Trophoblast cell (in vitro differentiated cells and primary cell): ENCODE results near the gene PAK5.

Experiments used
- DNase-seq, 2 donors: peaks; one replicate each; pipeline ENCODE4 v3.0.0-alpha.2; 2016
- H2AFZ ChIP-seq: 2 replicates; pipeline ENCODE4 v1.6.1; 2013; ENCODE audit warnings: low read length, moderate library complexity, mild to moderate bottlenecking; ENCODE audit not compliant: insufficient read depth, poor library complexity
- H2AK5ac ChIP-seq: 2 replicates; pipeline ENCODE4 v1.6.1; 2013; ENCODE audit warnings: mild to moderate bottlenecking, low read length
- H2BK120ac ChIP-seq: 2 replicates; pipeline ENCODE4 v1.6.1; 2013; ENCODE audit warnings: low read length, mild to moderate bottlenecking, moderate library complexity; ENCODE audit not compliant: insufficient read depth, poor library complexity
- H2BK12ac ChIP-seq: 2 replicates; pipeline ENCODE4 v1.6.1; 2013; ENCODE audit warnings: mild to moderate bottlenecking, low read length, moderate library complexity
- H2BK5ac ChIP-seq: 2 replicates; pipeline ENCODE4 v1.6.1; 2013; ENCODE audit warnings: low read length, low read depth, moderate library complexity, mild to moderate bottlenecking; ENCODE audit not compliant: poor library complexity
- H3K14ac ChIP-seq: 2 replicates; pipeline ENCODE4 v1.6.1; 2013; ENCODE audit warnings: mild to moderate bottlenecking, low read length
- H3K18ac ChIP-seq: 2 replicates; pipeline ENCODE4 v1.6.1; 2013; ENCODE audit warnings: mild to moderate bottlenecking, low read length
- H3K23ac ChIP-seq: 2 replicates; pipeline ENCODE4 v1.6.1; 2013; ENCODE audit warnings: low read length
- H3K27ac ChIP-seq: 2 replicates; pipeline ENCODE4 v1.5.1; 2013; ENCODE audit warnings: low read depth, mild to moderate bottlenecking, inconsistent platforms, low read length, moderate library complexity
- H3K27me3 ChIP-seq: 2 replicates; pipeline ENCODE4 v1.6.1; 2013; ENCODE audit warnings: inconsistent platforms, mild to moderate bottlenecking, low read length, moderate library complexity; ENCODE audit not compliant: insufficient read depth
- H3K36me3 ChIP-seq, 2 experiments: 1 replicate in 1 of 2; 2 replicates in 1 of 2; pipeline ENCODE4 v1.6.1; 2013; ENCODE audit warnings: low read length in 2 of 2, mild to moderate bottlenecking in 2 of 2, moderate library complexity in 1 of 2; ENCODE audit not compliant: insufficient read depth in 2 of 2, control insufficient read depth in 1 of 2
- H3K4ac ChIP-seq: 2 replicates; pipeline ENCODE4 v1.6.1; 2013; ENCODE audit warnings: low read depth, mild to moderate bottlenecking, low read length, moderate library complexity
- H3K4me1 ChIP-seq, 2 experiments: 1 replicate in 1 of 2; 2 replicates in 1 of 2; pipeline ENCODE4 v1.6.1; 2013; ENCODE audit warnings: low read length in 2 of 2, mild to moderate bottlenecking in 2 of 2, moderate library complexity in 1 of 2; ENCODE audit not compliant: insufficient read depth in 2 of 2, control insufficient read depth in 1 of 2
- H3K4me2 ChIP-seq: 2 replicates; pipeline ENCODE4 v1.6.1; 2013; ENCODE audit warnings: inconsistent platforms, mild to moderate bottlenecking, low read length, moderate library complexity
- H3K4me3 ChIP-seq: 2 replicates; pipeline ENCODE4 v1.5.1; 2013; ENCODE audit warnings: mild to moderate bottlenecking, low read depth, low read length, inconsistent platforms
- H3K79me1 ChIP-seq: one replicate; pipeline ENCODE4 v1.6.1; 2013; ENCODE audit warnings: low read length
- H3K79me2 ChIP-seq: 2 replicates; pipeline ENCODE4 v1.6.1; 2013; ENCODE audit warnings: low read length, mild to moderate bottlenecking; ENCODE audit not compliant: control insufficient read depth, insufficient read depth, poor library complexity
- H3K9ac ChIP-seq: 2 replicates; pipeline ENCODE4 v1.6.1; 2013; ENCODE audit warnings: mild to moderate bottlenecking, low read length
- H3K9me3 ChIP-seq: 2 replicates; pipeline ENCODE4 v1.6.1; 2013; ENCODE audit warnings: low read depth, mild to moderate bottlenecking, control low read depth, inconsistent platforms, low read length; ENCODE audit not compliant: insufficient read depth
- H4K12ac ChIP-seq: 2 replicates; pipeline ENCODE4 v1.6.1; 2013; ENCODE audit warnings: low read depth, mild to moderate bottlenecking, low read length, moderate library complexity
- H4K8ac ChIP-seq: 2 replicates; pipeline ENCODE4 v1.6.1; 2013; ENCODE audit warnings: low read depth, mild to moderate bottlenecking, low read length, moderate library complexity
- H4K91ac ChIP-seq: one replicate; pipeline ENCODE4 v1.6.1; 2013; ENCODE audit warnings: low read depth, mild to moderate bottlenecking, low read length, moderate library complexity
- WGBS: extraction: QIAGEN DNeasy Blood & Tissue Kit; methylation state at CpG from one replicate; pipeline ENCODE4 v1.1.7; 2013; ENCODE audit warnings: missing lambda C conversion rate; ENCODE audit not compliant: insufficient read length, insufficient coverage; ENCODE audit errors: extremely low coverage; 5-methylcytosine and 5-hydroxymethylcytosine counted together

The PAK5 gene

GRCh38 chr20:9635750-9636149 lies 203.1 kb downstream of the PAK5 start:
- Histone ChIP-seq H2BK5ac (no peak overlapping the region), H3K23ac (no peak overlapping the region), H4K8ac (no peak overlapping the region), H3K18ac (no peak overlapping the region), H3K27me3 (no peaks in the 10 kb centered on the region), H3K14ac (no peak overlapping the region), H4K12ac (no peak overlapping the region), H2BK120ac (no peak overlapping the region), H3K79me2 (no peaks in the 10 kb centered on the region), H2AFZ (no peak overlapping the region), H3K9me3 (no peaks in the 10 kb centered on the region), H3K36me3 (no peaks in the 10 kb centered on the region), H3K79me1 (no peaks in the 10 kb centered on the region), H3K4me2 (no peak overlapping the region), H3K27ac (no peak overlapping the region), H4K91ac (no peak overlapping the region), H3K9ac (no peak overlapping the region), H2BK12ac (no peak overlapping the region), H2AK5ac (no peak overlapping the region), H3K4ac (no peak overlapping the region), H3K4me1 (no peaks in the 10 kb centered on the region), H3K4me3 (no peak overlapping the region)
- DNase-seq: no peak
- no CpG with 5 or more reads among the region's 1 CpG for WGBS

GRCh38 chr20:9634327-9634726 lies 204.5 kb downstream of the PAK5 start:
- no peaks in the 10 kb centered on the region for H3K36me3 ChIP-seq
- no peak overlapping the region for H3K4me2 ChIP-seq
- H3K27me3 ChIP-seq: no peaks in the 10 kb centered on the region
- no peak overlapping the region for H2AFZ ChIP-seq
- H3K9ac ChIP-seq: no peak overlapping the region
- H3K4ac ChIP-seq: no peak overlapping the region
- H3K79me2 ChIP-seq: no peaks in the 10 kb centered on the region
- no peaks in the 10 kb centered on the region for H3K9me3 ChIP-seq
- H4K8ac ChIP-seq: no peak overlapping the region
- no peak overlapping the region for H4K12ac ChIP-seq
- no peaks in the 10 kb centered on the region for H3K4me1 ChIP-seq
- no peak for DNase-seq
- no peak overlapping the region for H2BK120ac ChIP-seq
- H3K14ac ChIP-seq: no peak overlapping the region
- H3K4me3 ChIP-seq: no peak overlapping the region
- no peak overlapping the region for H2BK5ac ChIP-seq
- H3K23ac ChIP-seq: no peak overlapping the region
- no peaks in the 10 kb centered on the region for H3K79me1 ChIP-seq
- H2AK5ac ChIP-seq: no peak overlapping the region
- no peak overlapping the region for H3K27ac ChIP-seq
- no peak overlapping the region for H4K91ac ChIP-seq
- no peak overlapping the region for H3K18ac ChIP-seq
- no peak overlapping the region for H2BK12ac ChIP-seq

- H3K18ac ChIP-seq: no peak overlapping the region
- WGBS: no CpG with 5 or more reads among the region's 1 CpG
- H3K14ac ChIP-seq: no peak overlapping the region
- H2BK12ac ChIP-seq: no peak overlapping the region
- H2BK5ac ChIP-seq: no peak overlapping the region
- no peak overlapping the region for H4K8ac ChIP-seq
- no peak overlapping the region for H3K4me2 ChIP-seq
- no peaks in the 10 kb centered on the region for H3K79me1 ChIP-seq
- H2AK5ac ChIP-seq: no peak overlapping the region
- H3K4me3 ChIP-seq: no peak overlapping the region
- no peaks in the 10 kb centered on the region for H3K4me1 ChIP-seq
- H3K79me2 ChIP-seq: no peaks in the 10 kb centered on the region
- no peak overlapping the region for H3K23ac ChIP-seq
- H4K91ac ChIP-seq: no peak overlapping the region
- no peaks in the 10 kb centered on the region for H3K27me3 ChIP-seq
- H3K27ac ChIP-seq: no peak overlapping the region
- H2AFZ ChIP-seq: no peak overlapping the region
- H3K36me3 ChIP-seq: no peaks in the 10 kb centered on the region
- no peaks in the 10 kb centered on the region for H3K9me3 ChIP-seq
- DNase-seq: no peak
- no peak overlapping the region for H2BK120ac ChIP-seq
- no peak overlapping the region for H3K4ac ChIP-seq
- no peak overlapping the region for H4K12ac ChIP-seq
- H3K9ac ChIP-seq: no peak overlapping the region
Measured at GRCh38 chr20:9632991-9633390, 205.9 kb downstream of the PAK5 start.

GRCh38 chr20:9632265-9632664 lies 206.6 kb downstream of the PAK5 start:
- Histone ChIP-seq H4K12ac (no peak overlapping the region), H3K9me3 (no peaks in the 10 kb centered on the region), H3K9ac (no peak overlapping the region), H3K27ac (no peak overlapping the region), H3K27me3 (no peaks in the 10 kb centered on the region), H3K79me1 (no peaks in the 10 kb centered on the region), H2BK12ac (no peak overlapping the region), H2AFZ (no peak overlapping the region), H3K4me1 (no peaks in the 10 kb centered on the region), H2BK5ac (no peak overlapping the region), H3K4me2 (no peak overlapping the region), H3K18ac (no peak overlapping the region), H2BK120ac (no peak overlapping the region), H3K4ac (no peak overlapping the region), H4K91ac (no peak overlapping the region), H3K36me3 (no peaks in the 10 kb centered on the region), H3K79me2 (no peaks in the 10 kb centered on the region), H4K8ac (no peak overlapping the region), H3K14ac (no peak overlapping the region), H3K4me3 (no peak overlapping the region), H2AK5ac (no peak overlapping the region), H3K23ac (no peak overlapping the region)
- WGBS: no CpG with 5 or more reads among the region's 4 CpGs
- no peak for DNase-seq

- no peak overlapping the region for H3K4ac ChIP-seq
- no peak overlapping the region for H2BK12ac ChIP-seq
- no peak overlapping the region for H3K23ac ChIP-seq
- no peak overlapping the region for H3K14ac ChIP-seq
- no peak overlapping the region for H4K12ac ChIP-seq
- H3K27ac ChIP-seq: no peak overlapping the region
- no peaks in the 10 kb centered on the region for H3K79me2 ChIP-seq
- H2AK5ac ChIP-seq: no peak overlapping the region
- no peak overlapping the region for H3K4me2 ChIP-seq
- H3K4me3 ChIP-seq: no peak overlapping the region
- H4K91ac ChIP-seq: no peak overlapping the region
- H3K36me3 ChIP-seq: no peaks in the 10 kb centered on the region
- H2BK5ac ChIP-seq: no peak overlapping the region
- H3K4me1 ChIP-seq: no peaks in the 10 kb centered on the region
- no peak overlapping the region for H2BK120ac ChIP-seq
- no CpG with 5 or more reads among the region's 2 CpGs for WGBS
- H3K18ac ChIP-seq: no peak overlapping the region
- no peak for DNase-seq
- no peaks in the 10 kb centered on the region for H3K9me3 ChIP-seq
- no peak overlapping the region for H3K9ac ChIP-seq
- H3K27me3 ChIP-seq: no peaks in the 10 kb centered on the region
- no peak overlapping the region for H2AFZ ChIP-seq
- no peaks in the 10 kb centered on the region for H3K79me1 ChIP-seq
- H4K8ac ChIP-seq: no peak overlapping the region
Measured at GRCh38 chr20:9630554-9630953, 208.3 kb downstream of the PAK5 start.
